Cardiac fibroblast (primary cell): ENCODE results near the gene TESK2.

Experiments used
- DNase-seq, 2 donors: peaks; one replicate each; pipeline versions ENCODE4 v3.0.0 to v3.0.0-alpha.2; 2010; ENCODE audit warnings: low read depth in 2 of 2
- H3K4me3 ChIP-seq, 2 donors: replicated peaks in 1 of 2; 1 replicate in 1 of 2; 2 replicates in 1 of 2; pipeline ENCODE4 v1.5.1; 2011; ENCODE audit warnings: low read depth in 2 of 2, low read length in 2 of 2, mild to moderate bottlenecking in 2 of 2, moderate library complexity in 1 of 2
- TF ChIP-seq, protein P1 (sequence below): IDR thresholded peaks from one replicate; pipeline ENCODE4 v1.5.1; 2011; ENCODE audit warnings: low read depth, mild to moderate bottlenecking, low read length, inconsistent platforms

TESK2 gene

DNA sequence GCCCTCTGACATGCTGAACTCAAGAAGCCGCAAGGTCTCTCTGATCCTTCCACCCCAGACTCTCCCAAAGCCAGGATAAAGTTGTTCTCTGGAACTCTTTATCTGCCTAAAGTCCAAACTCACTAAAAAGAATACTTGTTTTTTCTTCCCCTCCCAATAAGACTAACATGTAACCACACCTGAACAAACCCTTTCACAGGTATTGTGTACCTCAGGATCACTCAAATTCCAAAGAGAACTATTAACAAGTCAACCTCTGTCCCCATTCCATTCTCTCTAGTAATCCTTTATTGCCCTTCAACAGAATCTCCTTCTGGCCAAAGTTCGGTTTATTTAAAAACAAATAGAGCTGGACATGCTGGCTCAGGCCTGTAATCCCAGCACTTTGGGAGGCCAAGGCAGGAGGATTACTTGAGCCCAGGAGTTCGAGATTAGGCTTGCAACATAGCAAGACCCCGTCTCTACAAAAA lies 155.1 kb downstream of the TESK2 start:
- DNase-seq, result no peak
- TF ChIP-seq, protein P1, sequence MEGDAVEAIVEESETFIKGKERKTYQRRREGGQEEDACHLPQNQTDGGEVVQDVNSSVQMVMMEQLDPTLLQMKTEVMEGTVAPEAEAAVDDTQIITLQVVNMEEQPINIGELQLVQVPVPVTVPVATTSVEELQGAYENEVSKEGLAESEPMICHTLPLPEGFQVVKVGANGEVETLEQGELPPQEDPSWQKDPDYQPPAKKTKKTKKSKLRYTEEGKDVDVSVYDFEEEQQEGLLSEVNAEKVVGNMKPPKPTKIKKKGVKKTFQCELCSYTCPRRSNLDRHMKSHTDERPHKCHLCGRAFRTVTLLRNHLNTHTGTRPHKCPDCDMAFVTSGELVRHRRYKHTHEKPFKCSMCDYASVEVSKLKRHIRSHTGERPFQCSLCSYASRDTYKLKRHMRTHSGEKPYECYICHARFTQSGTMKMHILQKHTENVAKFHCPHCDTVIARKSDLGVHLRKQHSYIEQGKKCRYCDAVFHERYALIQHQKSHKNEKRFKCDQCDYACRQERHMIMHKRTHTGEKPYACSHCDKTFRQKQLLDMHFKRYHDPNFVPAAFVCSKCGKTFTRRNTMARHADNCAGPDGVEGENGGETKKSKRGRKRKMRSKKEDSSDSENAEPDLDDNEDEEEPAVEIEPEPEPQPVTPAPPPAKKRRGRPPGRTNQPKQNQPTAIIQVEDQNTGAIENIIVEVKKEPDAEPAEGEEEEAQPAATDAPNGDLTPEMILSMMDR, result no peak
- no peak overlapping the region for H3K4me3 ChIP-seq

DNA sequence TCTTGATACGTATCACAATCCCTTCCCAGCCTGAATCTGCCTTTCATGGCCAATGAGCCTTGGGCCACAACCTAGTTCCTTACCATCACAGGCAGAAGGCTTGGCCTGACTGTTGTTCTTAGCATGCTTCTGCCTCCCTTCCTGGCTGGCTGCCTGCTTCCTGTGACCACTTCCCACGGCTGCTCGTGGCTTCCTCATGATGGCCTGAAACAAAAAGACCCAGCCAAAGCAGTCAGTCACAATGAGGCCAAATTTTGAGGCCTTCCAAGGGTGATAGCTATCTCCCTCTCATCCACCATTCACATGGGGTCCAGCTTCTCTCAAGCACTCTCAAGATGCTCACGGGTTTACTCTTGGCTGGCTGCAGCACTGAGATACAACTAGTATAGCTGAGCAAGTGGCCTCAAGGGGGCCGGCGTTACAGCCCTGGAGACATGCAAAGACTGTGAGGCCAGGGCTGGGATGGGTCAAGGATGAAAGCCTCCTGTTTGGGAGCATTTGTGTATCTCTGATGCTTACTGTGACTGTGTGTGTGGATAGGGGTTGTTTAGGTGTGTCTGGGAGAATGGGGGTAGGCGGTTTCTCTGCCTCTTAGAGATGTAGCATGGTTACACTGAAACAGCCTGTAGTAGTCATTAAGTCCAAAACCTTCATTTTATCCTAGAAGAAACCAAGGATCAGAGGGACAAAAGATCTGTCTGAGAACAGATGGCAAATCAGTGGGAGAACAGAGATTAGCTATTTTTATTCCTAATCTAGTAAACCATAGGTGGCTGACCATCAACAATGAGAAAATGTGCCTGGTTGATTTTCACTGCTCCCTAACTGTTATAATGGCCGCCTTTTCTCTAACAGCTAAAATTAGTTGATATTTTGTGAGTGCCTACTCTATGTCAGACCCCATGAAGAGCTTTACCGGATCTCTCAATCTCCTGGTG lies 156.4 kb downstream of the TESK2 start:
- TF ChIP-seq, protein P1, result no peak
- no peak overlapping the region for H3K4me3 ChIP-seq
- peak; percentile 21 to 22 for DNase-seq

DNA sequence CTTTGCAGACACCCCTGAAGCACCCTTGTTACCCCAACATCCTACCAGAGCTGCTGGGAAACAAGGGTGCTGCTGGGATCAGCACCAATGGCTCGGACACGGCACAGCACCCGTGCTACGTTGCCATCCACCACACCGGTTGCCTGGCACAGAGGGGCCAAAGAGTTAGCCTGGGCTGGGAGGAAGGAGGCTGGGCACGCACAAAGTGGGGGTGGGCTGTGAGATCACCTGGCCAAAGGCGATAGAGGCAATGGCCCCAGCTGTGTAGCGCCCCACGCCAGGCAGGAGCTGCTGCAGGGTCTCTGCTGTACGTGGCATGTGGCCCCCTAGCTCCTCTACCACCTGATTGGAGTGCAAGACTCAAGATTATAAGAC lies 158.6 kb downstream of the TESK2 start:
- TF ChIP-seq, protein P1, result no peak
- no peak overlapping the region for H3K4me3 ChIP-seq
- no peak for DNase-seq

DNA sequence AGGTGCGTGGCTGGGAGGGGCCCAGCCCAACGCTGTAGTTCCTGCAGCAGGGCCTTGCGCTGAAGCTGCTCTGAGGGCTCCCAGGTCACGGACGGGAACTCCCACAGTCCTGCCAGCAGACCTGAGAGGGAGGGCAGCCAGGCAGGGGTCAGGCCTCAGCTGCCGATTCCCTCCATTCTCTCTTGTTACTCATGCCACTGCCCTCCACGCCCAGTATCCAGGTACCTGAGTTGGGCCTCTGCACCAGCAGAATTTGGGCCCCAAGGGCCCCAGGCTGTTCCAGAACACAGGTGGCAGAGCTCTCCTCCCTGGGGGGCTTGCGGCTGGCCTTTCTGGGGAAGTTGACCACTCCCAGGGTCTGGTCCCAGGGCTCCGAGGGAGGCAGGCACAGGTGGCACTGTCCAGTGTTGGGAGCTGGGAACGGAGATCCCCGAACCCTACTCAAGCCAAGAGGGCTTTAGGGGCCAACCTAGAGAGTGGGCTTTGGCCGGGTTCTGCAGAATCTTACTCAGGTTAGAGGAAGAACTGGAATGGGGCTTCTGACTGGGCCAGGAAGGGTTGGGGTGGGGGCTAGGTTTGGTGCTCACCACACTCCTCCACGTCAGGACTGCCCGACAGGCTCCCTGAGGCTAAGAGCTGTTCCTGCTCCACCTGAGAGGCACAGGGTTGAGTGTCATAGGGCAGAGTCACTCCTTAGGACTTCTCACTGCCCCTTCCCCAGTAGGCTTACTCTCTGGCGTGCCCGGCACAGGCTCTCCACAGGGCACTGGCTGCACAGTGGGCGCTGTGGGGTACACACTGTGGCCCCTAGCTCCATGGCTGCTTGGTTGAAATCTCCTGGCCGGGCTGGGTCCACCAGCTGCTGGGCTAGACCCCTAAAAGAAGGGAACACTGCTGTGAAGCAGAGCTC lies 159.3 kb downstream of the TESK2 start:
- TF ChIP-seq, protein P1, result no peak
- no peak for DNase-seq

DNA sequence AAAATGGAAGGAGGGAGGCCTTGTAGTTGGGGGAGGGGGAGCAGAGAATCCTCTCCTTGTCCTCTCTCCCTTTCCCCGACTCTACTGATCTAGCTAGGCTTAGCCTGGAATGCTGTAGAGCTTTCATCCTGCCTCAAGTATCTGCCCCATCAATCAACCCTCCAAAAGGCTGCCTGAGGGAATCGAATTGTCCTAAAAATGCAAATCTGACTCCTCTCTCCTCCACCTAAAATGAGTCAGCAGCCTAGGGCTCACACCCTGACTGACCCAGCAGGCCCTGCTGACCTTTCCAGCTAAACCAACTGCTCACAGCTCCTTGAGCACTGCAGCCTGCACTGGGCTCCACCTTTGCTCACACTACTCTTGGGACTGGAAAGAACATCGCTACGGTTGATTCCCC lies 161.5 kb downstream of the TESK2 start:
- TF ChIP-seq, protein P1, result no peak
- no peak overlapping the region for H3K4me3 ChIP-seq
- no peak for DNase-seq

More for the DNA sequence above, 159.3 kb downstream of the TESK2 start:
- H3K4me3 ChIP-seq, result no peak overlapping the region

DNA sequence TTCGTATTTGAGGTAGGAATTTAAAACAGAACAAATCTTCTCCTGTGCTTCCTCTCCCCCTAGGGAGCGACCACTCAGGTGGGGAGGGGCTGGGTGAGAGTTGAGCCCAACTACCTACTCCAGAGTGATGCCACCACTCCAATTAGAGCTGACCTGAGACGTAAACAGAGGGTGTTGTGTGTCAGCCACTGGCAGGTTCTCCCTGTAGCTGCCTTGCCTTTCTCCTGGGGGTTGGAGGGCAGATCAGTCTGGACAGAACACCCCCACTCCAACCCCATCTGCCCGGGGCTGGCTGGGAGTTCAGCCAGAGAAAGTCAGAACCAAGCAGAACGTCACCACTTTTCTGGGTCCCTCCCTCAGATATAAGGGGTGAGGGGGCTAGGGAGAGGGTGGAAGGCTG lies 162.3 kb downstream of the TESK2 start:
- DNase-seq, result no peak
- TF ChIP-seq, protein P1, result no peak
- no peak overlapping the region for H3K4me3 ChIP-seq
